GM19395 (cell line): ENCODE data around the gene ICA1.

ENCODE experiments used
- ATAC-seq: cut with Tn5 transposase; IDR thresholded peaks from one replicate; pipeline ENCODE4 v1.9.1; 2021; ENCODE audit warnings: mild to moderate bottlenecking, moderate library complexity; ENCODE audit not compliant: unreplicated experiment

ICA1 gene

DNA sequence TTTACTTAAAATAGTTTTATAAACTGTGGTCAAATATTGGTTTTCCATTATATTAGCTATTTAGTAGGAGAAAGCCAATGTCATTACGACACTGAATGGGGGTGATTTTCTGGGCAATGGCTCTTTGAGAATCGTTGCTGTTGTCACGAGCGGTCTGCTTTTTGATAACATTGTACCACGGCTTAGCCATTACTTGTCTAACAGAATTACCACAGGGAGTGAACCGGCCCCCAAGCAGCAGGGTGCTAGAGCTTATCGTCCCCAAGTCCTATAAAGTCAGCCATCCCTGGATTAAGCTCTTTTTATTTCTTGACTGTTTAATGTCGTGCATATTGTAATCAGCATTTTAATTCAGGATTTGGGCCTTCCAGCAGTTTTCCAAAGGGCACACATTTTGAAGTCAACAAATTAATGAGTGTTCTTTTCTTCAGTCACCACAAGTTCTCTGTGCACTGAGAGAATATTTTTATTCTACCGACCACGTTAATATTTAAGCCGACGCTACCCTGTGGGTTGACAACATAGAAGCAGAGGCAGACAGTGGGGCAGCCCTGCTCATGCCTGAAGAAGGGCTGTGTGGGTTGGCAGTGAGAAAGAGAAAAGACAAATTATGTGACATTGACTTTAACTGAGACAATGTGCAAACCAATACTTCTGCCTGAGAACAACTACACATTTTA is 125.8 kb downstream of the ICA1 start:
- ATAC-seq: no peak

DNA sequence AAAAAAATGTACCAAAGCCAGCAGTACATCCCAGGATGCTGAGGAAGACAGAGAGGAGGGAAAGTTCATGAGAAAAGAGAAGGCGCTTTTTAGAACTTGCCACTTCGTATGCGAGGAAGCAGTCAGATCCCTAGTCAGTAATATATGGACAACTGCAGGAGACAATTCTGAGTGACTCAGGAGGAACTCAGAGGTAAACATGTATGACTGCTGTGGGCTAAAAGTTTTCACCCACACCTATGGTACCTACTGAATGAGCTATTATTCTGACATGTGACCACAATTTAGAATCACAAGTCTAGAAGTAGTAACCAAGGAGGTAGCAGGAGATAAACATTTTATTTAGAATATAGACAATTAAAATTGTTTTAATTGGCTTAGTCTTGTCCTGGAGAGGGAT is 126.5 kb downstream of the ICA1 start:
- ATAC-seq: no peak

DNA sequence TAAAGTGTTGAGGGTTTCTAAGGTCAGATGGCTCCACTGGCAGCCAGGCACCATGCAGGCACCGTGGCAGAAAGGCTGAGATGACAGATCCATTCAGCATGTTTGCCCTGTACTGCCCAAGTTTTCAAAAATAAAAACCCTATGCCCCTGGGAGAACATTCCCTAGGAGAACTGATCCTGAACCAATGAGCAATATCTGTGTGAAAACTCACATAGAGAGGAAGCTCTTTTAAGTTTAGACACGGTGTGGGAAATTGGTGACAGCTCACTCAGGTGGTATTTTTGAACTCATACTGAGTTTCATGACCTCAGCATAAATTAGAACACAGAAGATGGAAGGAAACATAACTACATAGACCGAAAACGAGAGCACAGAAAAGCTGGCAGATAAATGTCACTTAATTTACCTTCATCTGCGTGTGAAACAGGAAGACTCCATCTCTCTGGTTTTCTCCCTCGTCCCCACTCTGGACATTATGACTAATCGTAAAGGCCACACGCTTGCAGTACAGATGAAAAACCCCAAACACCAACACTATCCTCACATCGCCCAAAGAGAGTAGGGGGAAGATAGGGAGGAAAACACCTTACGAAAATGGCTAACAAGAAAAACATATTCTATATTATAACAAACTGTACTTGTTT is 127.8 kb downstream of the ICA1 start:
- ATAC-seq: peak; percentile 66

DNA sequence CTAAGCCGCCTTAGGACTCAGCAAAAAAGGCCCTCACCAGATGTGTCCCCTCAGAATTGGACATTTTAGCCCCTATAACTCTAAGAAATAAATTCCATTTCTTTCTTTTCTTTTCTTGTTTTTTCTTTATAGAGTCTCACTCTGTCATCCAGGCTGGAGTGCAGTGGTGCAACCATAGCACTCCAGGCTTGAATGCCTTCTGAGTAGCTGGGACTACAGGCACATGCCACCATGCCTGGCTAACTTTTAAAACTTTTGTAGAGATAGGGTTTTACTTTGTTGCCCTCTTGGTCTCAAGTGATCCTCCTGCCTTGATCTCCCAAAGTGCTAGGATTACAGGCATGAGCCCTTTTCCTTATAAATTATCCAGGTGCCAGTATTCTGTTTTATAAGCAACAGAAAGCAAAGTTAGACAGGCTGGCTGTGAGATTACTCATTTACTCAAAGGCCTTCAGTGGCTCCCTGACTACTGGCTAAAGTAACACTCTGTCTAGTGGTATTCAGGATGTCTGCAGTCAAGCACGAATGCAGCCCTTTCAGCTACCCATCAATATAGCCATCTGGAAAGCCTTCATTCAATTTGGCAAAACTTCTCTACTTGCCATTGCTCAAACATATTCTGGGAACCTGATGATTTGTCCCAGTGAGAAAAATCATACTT is 128.6 kb downstream of the ICA1 start:
- peak; percentile 42 for ATAC-seq

DNA sequence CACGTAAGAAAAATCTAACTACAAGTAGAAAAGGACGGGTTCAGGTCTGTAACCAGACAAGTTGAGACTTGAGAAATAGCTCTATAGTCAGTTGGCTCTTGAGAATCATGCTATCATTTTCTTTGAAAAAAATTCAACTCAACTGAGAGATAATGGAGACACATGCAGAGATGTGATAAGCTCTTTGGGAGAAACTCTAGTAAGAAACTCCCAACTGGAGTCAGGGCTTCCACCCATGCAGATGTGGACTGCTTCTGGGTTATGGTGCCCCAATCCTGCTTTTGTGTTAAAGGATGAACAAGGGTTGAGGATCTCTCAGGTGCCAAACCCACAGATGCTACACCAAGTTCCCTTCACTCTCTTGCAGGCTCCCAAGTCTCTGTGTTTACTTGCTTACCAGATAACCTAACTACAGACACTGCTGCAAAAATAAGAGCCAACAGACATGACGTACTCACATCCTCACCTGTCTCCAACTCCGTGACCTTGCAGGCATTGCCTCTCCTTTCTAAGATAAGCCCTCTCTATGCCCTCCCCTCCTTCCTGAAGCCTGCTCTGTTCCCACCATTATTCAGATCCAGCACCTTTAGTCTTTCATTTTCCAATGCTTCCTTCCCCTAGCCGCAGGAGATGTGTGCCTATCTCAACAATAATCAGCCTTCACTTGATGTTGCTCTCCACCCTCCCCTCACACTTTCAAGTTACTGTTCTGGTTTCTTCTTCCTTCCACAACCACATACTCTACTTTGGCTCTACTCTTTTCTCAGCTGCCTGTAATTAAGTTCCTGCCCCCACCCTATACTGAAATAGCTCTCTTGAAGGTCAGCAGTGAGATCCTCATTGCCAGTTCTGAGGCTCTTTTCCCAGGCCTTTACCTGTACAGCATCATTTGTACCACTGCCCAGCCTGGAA is 130.0 kb downstream of the ICA1 start:
- peak; percentile 59 for ATAC-seq

DNA sequence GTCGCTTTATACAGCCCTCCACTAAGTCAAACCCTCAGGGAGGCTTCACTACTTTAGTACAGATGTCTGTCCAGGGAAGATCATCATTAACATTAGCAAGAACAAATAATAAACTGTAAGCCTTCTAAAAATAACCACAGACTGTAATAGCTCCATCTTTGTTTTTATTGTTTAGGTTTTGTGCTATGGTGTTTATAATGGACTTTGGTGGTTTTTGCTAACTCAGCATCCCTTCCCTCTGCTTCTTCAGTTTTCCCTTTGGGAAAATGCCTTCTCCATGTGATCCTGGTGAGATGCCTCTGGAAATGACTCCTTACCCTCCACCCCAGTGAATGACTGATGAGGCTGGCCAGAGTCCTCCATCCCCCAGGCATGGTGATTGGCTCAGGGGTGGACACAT is 131.3 kb downstream of the ICA1 start:
- ATAC-seq: no peak

DNA sequence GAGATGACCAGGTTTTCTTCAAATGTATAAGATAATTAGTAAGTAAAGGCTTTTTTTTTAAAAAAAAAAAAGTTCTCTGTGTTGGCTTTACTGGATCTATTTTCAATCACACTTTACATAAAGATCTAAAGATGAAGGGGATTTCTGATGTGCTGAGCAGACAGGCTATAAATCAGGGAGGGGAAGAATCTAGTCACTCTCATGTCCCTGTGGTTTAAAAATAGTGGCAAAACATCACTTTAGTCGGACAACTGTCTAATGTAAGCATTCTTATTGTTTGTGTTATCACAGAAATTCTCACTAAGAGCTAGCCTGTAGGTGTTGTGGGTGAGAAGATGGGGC is 132.7 kb downstream of the ICA1 start:
- ATAC-seq: no peak

DNA sequence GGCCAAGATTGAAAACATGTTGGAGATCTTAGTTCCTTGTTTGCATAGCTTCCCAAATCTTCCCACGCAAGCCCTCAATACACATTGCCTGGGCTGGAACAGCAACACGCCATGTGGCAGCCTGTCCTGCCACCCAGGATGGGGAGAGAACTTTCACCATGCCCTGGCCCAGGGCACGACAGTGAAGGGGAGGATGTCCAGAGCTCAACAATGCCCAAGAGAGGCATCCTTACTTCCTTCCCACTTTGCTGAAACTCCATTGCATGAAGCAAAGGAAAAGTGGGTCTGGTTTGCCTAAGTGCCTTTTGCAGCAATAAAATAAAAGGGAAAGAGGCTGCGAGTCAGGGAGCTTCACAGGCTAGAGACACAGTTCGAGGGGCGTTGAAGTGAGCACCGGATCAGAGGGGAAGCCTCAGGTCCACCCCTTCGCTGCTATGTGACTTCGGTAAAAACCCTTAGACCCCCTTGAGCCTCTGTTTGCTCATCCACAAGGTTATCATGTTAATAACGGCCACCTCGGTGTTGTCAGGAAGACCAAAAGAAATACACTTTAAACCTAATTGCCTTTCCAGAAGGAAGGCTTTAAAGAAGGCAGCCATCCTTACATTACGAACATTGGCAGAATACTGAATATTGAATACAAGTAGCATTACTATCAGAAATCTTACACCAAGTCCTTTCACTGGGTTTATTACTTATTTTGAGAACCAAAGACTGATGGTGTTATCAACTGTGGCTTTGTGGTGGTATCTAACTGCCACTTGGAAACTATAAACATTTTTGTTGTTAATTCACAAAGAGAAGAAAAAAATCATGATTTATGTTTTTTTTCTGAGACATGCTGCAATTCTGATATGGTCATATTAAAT is 133.3 kb downstream of the ICA1 start:
- no peak for ATAC-seq

DNA sequence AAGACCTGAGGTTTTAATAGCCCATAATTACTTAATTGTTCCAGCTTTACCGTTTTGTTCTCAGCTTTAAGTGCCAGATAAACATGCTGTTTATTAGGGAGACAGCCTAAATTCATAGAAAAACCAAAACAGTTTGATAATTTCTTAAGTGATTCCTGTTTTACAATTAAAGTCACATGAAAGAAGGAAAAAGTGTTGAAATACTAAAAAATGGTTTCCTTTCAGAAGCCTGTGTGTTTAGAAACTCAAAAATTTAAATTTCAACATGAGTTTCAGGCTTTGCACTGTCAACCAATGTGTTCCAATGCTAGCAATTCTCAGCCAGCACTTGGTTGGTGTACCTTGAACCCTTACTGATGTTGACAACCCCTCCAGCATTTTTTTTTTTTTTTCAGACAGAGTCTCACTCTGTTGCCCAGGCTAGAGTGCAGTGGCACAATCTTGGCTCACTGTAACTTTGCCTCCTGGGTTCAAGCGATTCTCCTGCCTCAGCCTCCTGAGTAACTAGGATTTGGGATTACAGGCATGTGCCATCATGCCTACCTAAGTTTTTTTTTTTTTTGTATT is 135.3 kb downstream of the ICA1 start:
- ATAC-seq: peak; percentile 3

DNA sequence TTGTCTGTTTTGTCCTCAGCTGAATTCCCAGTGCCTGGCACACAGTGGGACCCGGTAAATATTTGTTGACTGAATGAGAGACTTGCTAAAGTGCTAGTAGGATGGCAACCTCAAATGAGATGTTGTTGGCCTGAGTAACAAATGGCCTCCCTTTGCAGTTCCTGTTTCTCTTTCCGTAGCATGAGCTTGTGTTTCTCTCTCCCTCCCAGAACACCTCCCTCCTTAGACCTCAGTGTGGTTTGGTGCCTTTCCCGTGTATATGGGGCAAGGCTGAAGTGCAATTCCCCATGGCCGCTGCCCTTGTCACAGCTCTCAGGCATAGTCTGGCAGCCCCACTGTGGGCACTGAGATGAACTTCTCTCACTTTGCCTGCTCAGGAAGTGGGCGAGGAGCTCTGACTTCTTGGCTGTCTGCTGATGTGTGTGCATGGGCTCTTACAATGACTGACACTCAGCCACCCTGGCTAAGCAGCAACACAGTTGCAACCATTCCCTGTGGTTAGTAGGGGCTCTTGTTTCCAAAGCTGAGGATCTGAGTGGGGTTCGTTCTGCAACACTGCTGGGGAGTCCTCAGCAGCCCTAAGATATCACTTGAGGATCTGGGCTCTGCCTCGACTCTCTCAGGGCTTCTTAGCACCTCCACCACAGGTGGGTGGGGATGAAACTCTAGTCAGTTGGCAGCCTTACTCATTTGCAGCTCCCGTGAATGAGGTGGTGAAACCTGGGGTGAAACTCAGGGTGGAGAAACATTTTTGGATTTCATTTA is 136.1 kb downstream of the ICA1 start:
- peak; percentile 78 for ATAC-seq

DNA sequence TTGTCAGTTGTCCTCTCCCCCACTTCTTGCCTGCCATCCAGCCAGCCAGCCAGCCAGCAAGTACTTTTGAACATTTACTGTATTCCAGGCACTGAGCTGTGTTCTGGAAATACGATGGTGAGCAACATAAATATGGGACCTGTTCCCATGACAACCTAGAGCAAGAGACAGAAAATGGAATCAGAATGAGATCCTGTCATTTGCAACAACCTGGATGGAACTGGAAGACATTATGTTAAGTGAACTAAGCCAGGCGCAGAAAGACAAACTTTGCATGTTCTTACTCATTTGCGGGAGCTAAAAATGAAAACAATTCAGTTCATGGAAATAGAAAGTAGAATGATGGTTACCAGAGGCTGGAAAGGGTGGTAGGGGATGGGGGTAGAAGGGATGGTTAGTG is 140.7 kb downstream of the ICA1 start:
- ATAC-seq: no peak

DNA sequence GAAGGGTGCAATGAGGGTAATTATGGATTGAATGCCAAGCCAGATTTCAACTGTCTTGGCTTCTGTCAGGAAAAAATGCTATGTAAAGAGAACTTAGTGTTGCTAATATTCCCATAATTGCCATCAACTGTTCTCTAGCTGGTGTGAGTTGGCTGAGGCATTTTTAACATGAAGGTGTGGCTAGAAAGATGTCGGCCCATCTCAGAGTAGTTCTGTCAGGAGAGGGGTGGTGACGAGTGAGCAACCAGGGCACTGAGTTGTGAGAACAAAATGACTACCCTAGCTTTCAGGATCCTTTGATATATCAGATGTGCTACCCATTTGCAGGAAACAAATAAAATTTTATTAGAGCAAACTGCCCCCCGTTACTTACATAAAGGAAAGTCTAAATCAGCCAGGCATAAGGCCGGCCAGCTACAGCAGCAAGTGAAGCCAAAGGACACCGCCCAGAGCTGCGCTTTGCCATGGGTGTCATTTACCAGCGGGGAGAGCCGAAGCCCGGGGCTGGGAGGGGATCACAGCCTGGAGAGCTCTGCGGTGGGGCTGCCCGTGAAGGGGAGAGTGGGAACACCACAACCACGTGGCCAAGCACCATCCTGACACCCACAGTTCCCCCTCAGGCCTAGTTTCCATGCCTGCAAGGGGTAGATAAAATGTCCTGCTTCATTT is 141.4 kb downstream of the ICA1 start:
- ATAC-seq: no peak

DNA sequence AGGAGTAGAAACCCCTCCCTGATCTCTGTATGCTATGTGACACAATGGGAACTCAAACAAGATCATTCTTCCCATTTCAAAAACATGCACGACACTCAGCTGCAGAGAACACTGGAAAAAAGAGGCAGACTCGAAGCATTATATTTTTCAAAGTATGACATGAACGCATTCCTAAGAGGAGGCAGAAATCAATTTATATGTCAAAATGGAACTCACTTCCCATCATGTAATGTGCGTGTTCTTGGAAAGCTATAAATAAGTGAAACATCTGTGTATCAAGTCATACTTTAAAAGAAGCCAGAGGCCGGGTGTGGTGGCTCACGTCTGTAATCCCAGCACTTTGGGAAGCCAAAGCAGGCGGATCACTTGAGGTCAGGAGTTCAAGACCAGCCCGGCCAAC is 142.7 kb downstream of the ICA1 start:
- ATAC-seq: no peak

DNA sequence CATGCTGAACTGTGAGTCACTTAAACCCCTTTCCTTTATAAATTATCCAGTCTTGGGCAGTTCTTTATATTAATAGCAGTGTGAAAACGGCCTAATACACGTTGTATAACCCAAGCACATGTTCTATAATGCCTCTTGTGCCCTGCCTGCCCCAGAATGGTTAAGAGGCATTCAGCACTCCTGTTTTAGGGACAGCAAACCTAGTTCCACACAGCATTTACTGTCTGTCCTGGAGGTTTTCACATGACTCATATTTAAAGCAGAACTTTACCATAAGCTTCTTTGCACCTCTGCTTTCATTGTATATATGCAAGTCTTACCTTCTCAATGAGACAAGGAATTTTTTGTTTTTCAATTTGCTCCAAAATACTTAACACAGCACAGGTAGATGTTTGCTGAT is 144.8 kb downstream of the ICA1 start:
- no peak for ATAC-seq

DNA sequence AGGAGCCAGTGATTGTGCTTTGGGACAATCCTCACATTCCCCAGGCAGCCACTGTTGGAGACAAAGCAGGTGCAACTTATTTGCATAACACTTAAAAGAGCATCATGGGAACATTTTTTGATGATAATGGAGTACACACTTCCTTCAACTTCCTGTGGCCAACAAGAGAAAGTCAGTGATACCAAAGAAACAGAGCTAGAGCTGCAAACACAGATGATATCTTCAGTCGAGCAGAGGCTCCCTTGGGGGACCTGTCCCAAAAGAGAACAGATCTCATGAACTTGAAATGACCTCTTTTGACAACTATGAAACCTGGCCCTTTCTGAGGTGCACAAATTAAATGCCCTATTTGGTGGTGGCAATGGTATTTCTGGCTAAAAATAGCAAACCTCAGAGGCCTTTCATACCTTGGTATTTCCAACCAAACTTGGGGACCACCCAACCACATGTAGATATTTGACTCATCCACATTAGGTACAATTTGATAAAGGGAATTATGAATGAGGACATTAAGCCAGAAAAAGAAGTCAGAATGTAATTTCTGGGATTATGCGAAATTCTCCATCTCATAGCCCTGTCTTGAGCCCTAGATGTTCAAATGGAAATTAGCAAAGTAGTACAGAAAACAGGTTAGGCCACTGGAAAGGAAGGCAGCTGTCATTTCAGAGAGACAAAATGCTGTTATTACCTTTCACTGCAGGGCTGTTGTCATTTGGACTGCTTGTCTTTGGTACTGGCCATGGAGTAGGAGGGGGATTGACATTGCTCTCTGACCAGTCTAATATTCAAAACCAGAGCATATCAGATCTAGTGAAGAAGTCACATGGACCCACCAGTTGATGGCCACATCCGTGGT is 146.2 kb downstream of the ICA1 start:
- peak; percentile 87 for ATAC-seq

DNA sequence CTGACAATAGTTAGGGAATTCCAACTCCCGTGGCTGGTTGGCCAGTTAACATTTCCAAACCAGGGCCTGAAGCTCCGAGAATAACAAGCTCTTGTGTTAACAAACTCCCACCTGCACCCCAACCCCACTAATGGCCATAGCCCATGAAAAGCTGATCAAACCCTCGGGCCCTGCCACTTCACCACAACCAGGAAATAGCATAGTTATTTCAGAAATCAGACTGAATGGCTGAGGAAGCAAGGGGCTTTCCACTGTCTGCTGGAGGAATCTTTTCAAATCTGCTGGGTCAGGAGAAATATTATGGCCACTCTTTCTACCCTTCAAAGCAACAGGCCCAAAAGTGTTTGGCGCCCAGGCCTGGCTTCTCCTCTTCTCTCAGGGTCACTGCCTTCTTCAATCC is 147.8 kb downstream of the ICA1 start:
- ATAC-seq: peak; percentile 30

DNA sequence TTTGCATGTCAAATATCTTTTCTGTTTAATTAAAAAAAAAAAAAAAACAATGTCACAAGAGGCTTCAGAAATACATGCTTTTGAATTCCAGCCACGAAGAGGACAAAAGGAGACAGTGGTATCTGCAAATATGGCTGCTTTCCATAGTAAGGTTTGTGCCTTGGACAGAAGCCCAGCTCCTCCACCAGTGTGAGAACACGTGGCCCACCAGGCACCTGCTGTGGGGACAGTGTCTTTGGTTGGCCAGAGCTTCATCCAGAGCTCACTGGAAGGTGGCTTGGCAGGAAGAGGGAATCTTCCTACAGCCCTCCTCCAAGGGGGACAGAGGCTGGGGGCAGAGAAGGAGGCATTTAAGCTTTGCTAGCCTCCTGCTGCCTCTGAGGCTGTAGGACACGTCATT is 148.8 kb downstream of the ICA1 start:
- no peak for ATAC-seq

DNA sequence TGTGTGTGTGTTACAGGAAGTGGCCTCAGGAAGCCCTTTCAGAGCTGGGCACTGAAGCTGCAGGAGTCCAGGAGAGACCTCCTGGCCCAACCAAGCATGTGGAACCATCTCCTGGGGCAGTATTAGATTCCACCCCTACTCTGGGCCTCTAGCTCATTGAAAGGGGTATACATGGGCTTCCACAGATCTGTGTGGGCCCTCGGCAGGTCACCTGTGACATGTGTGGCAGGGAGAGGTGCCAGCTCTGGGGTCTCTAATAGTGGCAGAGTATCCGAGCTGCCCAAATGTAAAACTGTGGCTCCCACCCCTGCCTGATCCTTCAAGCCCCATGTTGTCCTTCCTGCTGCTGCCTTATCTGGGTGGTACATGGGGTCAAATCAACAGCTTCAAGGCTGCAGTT is 149.3 kb downstream of the ICA1 start:
- no peak for ATAC-seq
